Chondrocyte (in vitro differentiated cells): ENCODE results near the gene RNF11. TPM values are rescaled to one million over a fixed set of nuclear protein-coding genes. Genes with fewer than 3 reads are reported as not detected.

Experiments used
- DNase-seq: peaks from one replicate; pipeline ENCODE4 v3.0.0; 2021; ENCODE audit warnings: mixed read lengths, low spot score
- H3K27ac Mint-ChIP-seq: one replicate; pipeline ENCODE4 v1.8.0; 2021; ENCODE audit warnings: mild to moderate bottlenecking, moderate library complexity, mixed read lengths; ENCODE audit not compliant: unreplicated experiment
- H3K27me3 Mint-ChIP-seq: 2 replicates; pipeline ENCODE4 v1.8.0; 2021; ENCODE audit warnings: low read depth, mixed read lengths
- H3K36me3 Mint-ChIP-seq: 2 replicates; pipeline ENCODE4 v1.8.0; 2021; ENCODE audit warnings: low read depth, mixed read lengths
- H3K4me1 Mint-ChIP-seq: 2 replicates; pipeline ENCODE4 v1.8.0; 2021; ENCODE audit warnings: low read depth, mild to moderate bottlenecking, mixed read lengths
- H3K4me3 Mint-ChIP-seq: one replicate; pipeline ENCODE4 v1.8.0; 2021; ENCODE audit warnings: mild to moderate bottlenecking, moderate library complexity, mixed read lengths; ENCODE audit not compliant: unreplicated experiment
- H3K9me3 Mint-ChIP-seq: 2 replicates; pipeline ENCODE4 v1.8.0; 2021; ENCODE audit warnings: low read depth, mixed read lengths
- total RNA-seq: library from RNA; stranded (reverse); gene quantifications from 3 replicates; pipeline ENCODE4 v1.2.1, GENCODE V29; 2021
- TF ChIP-seq, protein P1 (sequence below): fragments of 200-600 bp; sonication (generic); IDR thresholded peaks from 2 replicates; pipeline ENCODE4 v1.5.0; 2021; ENCODE audit warnings: antibody characterized with exemption, mild to moderate bottlenecking, moderate library complexity

Gene RNF11
- total RNA-seq, 1 donor from 2014 or later: 131 TPM

DNA sequence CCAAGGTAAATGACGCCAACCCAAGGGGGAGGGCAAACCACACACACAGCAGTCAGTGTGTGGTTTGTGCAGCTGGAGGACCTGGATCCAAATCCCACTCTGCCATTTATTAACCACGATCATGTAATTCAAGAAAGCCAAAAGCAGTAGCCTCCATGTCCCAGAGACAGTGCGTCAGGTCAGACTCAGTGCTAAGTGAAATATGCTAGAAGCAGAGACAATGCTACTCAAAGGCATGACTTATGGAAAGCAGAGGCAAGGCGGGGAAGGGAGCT, 80.7 kb downstream of the RNF11 start:
- H3K27ac Mint-ChIP-seq: no peak overlapping the region
- no peaks in the 10 kb centered on the region for H3K27me3 Mint-ChIP-seq
- TF ChIP-seq, protein P1, sequence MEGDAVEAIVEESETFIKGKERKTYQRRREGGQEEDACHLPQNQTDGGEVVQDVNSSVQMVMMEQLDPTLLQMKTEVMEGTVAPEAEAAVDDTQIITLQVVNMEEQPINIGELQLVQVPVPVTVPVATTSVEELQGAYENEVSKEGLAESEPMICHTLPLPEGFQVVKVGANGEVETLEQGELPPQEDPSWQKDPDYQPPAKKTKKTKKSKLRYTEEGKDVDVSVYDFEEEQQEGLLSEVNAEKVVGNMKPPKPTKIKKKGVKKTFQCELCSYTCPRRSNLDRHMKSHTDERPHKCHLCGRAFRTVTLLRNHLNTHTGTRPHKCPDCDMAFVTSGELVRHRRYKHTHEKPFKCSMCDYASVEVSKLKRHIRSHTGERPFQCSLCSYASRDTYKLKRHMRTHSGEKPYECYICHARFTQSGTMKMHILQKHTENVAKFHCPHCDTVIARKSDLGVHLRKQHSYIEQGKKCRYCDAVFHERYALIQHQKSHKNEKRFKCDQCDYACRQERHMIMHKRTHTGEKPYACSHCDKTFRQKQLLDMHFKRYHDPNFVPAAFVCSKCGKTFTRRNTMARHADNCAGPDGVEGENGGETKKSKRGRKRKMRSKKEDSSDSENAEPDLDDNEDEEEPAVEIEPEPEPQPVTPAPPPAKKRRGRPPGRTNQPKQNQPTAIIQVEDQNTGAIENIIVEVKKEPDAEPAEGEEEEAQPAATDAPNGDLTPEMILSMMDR: no peak
- H3K9me3 Mint-ChIP-seq: no peaks in the 10 kb centered on the region
- peaks cover 26% of the 10 kb centered on the region for H3K4me1 Mint-ChIP-seq
- DNase-seq: no peak
- H3K36me3 Mint-ChIP-seq: no peaks in the 10 kb centered on the region
- H3K4me3 Mint-ChIP-seq: no peak overlapping the region

DNA sequence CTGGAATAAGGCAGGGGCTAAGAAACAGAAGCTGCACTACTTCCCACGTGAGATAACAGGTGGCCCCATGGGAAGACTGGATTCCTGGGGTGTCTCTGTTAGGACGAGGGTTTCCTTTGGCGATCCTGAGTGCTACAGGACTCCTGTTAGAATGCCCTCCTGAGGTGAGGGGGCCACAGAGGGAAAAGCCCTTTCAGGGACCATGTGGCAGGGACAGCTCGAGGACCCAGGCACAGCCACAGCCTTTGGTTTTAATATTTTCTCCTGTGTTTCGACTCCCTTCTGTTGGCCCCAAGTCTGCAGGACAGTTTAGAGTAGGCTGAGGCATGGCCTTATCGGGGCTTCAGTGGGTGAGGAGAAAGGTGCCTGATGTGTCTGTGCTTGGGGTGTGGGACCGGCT, 81.7 kb downstream of the RNF11 start:
- no peak for DNase-seq
- H3K27ac Mint-ChIP-seq: no peak overlapping the region
- H3K36me3 Mint-ChIP-seq: no peaks in the 10 kb centered on the region
- no peak overlapping the region for H3K4me3 Mint-ChIP-seq
- peaks cover 26% of the 10 kb centered on the region for H3K4me1 Mint-ChIP-seq
- TF ChIP-seq, protein P1: no peak
- H3K27me3 Mint-ChIP-seq: no peaks in the 10 kb centered on the region
- no peaks in the 10 kb centered on the region for H3K9me3 Mint-ChIP-seq

DNA sequence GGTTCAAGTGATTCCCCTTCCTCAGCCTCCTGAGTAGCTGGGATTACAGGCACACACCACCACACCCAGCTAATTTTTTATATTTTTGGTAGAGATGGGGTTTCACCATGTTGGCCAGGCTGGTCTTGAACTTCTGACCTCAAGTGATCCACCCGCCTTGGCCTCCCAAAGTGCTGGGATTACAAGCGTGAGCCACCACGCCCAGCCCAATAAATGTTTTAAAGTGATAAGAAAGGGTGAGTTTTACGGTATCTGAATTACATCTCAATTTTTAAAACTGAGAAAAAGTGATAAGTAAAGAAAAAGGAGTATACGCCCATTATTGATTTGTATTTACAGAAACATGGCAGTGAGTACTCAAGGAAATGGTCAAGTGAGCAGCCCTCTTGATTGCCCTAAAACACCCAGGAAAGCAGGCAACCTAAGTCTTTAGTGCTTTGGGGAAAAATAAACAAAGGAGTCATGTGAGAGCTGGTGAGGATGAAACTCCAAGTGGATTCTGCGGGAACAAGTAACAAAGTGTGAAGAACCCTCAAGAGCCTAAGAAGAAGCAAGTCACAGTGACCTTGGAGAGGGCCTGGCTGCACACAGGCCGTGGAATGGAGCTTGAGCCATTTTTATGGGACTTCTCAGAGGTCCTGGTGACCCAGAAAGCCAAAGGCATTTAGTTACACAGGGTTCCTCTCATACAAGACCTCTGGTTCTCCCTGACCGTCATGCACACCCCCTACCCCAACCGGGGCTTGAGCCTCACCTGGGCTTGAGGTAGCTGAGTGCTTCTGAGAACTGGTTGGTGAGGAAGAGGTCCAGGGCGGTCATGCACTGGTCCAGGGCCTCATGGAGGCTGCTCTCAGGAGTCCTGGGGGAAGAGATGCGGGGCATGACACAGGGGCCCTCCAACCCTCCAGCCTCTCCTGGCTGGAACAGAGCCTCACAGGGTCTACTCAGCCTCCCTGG, 85.2 kb downstream of the RNF11 start:
- Mint-ChIP-seq H3K27ac (no peak overlapping the region), H3K36me3 (no peaks in the 10 kb centered on the region), H3K4me3 (no peak overlapping the region), H3K4me1 (peaks cover 4% of the 10 kb centered on the region), H3K27me3 (no peaks in the 10 kb centered on the region), H3K9me3 (no peaks in the 10 kb centered on the region)
- DNase-seq: no peak
- TF ChIP-seq, protein P1: no peak

DNA sequence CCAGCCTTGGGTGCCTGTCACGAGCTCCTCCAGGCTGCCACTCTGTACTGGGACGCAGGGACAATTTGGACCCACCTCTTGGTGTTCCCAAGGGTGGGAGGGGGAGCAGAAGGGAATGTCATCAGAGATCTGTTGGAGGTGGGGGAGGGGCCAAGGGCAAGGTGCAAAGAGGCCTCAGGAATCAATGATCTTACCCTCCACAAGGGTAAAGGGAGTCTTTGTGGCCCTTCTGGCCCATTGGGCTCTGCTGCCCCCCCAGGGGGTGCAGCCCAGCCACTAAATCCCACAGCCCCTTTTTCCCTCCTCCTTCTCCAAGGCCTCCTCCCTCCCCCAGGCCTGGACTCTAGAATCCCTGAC, 85.8 kb downstream of the RNF11 start:
- no peaks in the 10 kb centered on the region for H3K36me3 Mint-ChIP-seq
- TF ChIP-seq, protein P1: no peak
- H3K4me1 Mint-ChIP-seq: peaks cover under 1% of the 10 kb centered on the region
- no peak overlapping the region for H3K4me3 Mint-ChIP-seq
- no peaks in the 10 kb centered on the region for H3K9me3 Mint-ChIP-seq
- H3K27ac Mint-ChIP-seq: no peak overlapping the region
- DNase-seq: peak; percentile 8
- no peaks in the 10 kb centered on the region for H3K27me3 Mint-ChIP-seq

DNA sequence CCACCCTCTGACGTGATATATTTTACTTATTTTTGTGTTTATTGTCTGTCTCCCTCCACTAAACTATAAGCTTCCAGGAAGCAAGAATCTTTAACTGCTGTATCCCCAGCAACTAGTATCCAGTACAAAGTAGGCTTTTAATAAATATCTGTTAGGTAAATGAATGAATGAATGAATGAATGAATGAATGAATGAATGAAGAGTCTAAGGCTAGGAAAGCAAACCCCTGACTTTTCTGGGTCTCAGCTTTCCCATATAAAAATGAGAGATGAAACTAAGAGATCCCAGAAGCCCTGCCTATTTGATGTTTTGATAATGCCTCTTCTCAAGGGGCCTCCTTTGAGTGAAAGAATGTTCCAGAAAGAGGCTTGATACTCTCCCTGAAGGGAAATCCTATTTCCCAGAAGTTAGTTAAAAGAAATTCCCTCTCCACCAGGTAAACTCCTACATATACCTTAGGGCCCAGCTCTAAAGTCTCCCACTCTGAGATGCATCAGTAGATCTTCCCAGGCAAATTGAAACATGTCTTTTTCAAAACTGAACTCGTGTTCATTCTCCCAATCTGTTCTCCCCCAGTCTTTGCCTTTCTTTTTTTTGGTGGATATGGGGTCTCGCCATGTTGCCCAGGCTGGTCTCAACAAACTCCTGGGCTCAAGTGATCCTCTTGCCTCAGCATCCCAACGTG, 86.5 kb downstream of the RNF11 start:
- Mint-ChIP-seq H3K4me1 (peaks cover 2% of the 10 kb centered on the region), H3K4me3 (no peak overlapping the region), H3K27me3 (no peaks in the 10 kb centered on the region), H3K9me3 (no peaks in the 10 kb centered on the region), H3K36me3 (no peaks in the 10 kb centered on the region), H3K27ac (no peak overlapping the region)
- TF ChIP-seq, protein P1: no peak
- no peak for DNase-seq

Other genes with a start within 250 kb of the RNF11 start
- gene C1orf185, start 134.0 kb upstream of the RNF11 start, total RNA-seq: not detected in 3 replicates
- 1.4 to 4.0 TPM (median 2.3 TPM) in 3 replicates for gene TTC39A, start 94.3 kb downstream of the RNF11 start, total RNA-seq